Calu3 (cell line): ENCODE measurements around the gene PLEKHM2. TPM values are rescaled to one million over a fixed set of nuclear protein-coding genes. Genes with fewer than 3 reads are reported as not detected.

ENCODE experiments used
- BruUV-seq: library from RNA; stranded (reverse); fragments of 400-500 nt; replicated peaks from 2 replicates; lab custom pipeline; 2021; lab: Mats Ljungman, UMichigan
- CTCF ChIA-PET: fragments of 300-600 bp; sonication (Branson Sonifier 250); formaldehyde crosslinking; loops from one replicate; lab custom pipeline; 2022; ENCODE audit warnings: antibody characterized with exemption; lab: Charles Lee
- DNase-seq: peaks from one replicate; pipeline ENCODE4 v3.0.0; 2022
- H3K27ac Mint-ChIP-seq: one replicate; pipeline ENCODE4 v1.8.0; 2022; ENCODE audit warnings: mixed read lengths; ENCODE audit not compliant: unreplicated experiment
- H3K27me3 Mint-ChIP-seq: one replicate; pipeline ENCODE4 v1.8.0; 2022; ENCODE audit warnings: mixed read lengths; ENCODE audit not compliant: unreplicated experiment
- H3K36me3 Mint-ChIP-seq: one replicate; pipeline ENCODE4 v1.8.0; 2022; ENCODE audit warnings: mild to moderate bottlenecking, moderate library complexity, mixed read lengths; ENCODE audit not compliant: insufficient read depth, unreplicated experiment
- H3K4me1 Mint-ChIP-seq: one replicate; pipeline ENCODE4 v1.8.0; 2022; ENCODE audit warnings: mild to moderate bottlenecking, low read depth, mixed read lengths; ENCODE audit not compliant: unreplicated experiment
- H3K4me3 Mint-ChIP-seq: one replicate; pipeline ENCODE4 v1.8.0; 2022; ENCODE audit warnings: mild to moderate bottlenecking, low read depth, moderate library complexity, mixed read lengths; ENCODE audit not compliant: unreplicated experiment
- H3K9me3 Mint-ChIP-seq: one replicate; pipeline ENCODE4 v1.8.0; 2022; ENCODE audit warnings: low read depth, mixed read lengths; ENCODE audit not compliant: unreplicated experiment
- intact Hi-C: fragments of 100-400 bp; cut with micrococcal nuclease; formaldehyde crosslinking; loops from one replicate; pipeline ENCODE4 v1.10.0; 2022; ENCODE audit not compliant: unreplicated experiment
- total RNA-seq: library from RNA; stranded (reverse); gene quantifications from 2 replicates; pipeline ENCODE4 v1.2.3, GENCODE V29; 2022
- TF ChIP-seq, protein P1 (sequence below): fragments of 200-600 bp; IDR thresholded peaks from one replicate; pipeline ENCODE4 v1.8.0; 2022; ENCODE audit warnings: antibody characterized with exemption; ENCODE audit not compliant: unreplicated experiment

The PLEKHM2 gene
- total RNA-seq, 1 experiment from 2014 or later: 30.4 TPM

DNA sequence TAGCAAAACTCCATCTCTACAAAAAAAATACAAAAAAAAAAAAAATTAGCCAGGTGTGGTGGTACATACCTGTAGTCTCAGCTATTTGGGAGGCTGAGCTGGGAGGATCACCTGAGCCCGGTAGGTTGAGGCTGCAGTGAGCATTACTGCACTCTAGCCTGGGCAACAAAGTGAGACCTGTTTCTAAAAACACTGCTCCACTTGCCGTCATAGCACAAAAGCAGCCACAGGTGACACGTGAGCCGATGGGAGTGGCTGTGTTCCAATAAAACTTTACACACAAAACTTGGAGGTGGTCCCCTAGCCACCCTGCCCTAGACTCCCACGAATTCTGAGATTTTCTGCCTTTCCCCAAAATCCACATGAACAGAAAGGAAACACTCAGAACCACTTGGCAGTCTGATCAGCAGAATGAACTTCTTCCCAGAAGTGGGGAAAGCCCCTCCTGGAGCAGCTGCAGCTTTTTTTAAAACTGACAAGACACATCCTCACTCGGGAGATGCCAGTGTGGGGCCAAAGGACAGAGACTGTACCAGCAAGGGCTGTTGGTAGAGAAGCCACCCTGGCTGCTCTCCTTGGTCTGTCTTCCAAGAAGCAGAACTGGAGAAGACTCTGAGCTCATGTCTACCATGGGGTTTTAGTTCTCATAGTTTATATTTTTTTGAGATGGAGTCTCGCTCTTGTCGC is 23.3 kb downstream of the PLEKHM2 start:
- intact Hi-C loops: no loop called here
- no peaks in the 10 kb centered on the region for H3K36me3 Mint-ChIP-seq
- H3K9me3 Mint-ChIP-seq: no peaks in the 10 kb centered on the region
- no peak overlapping the region for H3K27ac Mint-ChIP-seq
- no peak for DNase-seq
- H3K4me1 Mint-ChIP-seq: peaks cover 11% of the 10 kb centered on the region
- H3K27me3 Mint-ChIP-seq: no peaks in the 10 kb centered on the region
- TF ChIP-seq, protein P1, sequence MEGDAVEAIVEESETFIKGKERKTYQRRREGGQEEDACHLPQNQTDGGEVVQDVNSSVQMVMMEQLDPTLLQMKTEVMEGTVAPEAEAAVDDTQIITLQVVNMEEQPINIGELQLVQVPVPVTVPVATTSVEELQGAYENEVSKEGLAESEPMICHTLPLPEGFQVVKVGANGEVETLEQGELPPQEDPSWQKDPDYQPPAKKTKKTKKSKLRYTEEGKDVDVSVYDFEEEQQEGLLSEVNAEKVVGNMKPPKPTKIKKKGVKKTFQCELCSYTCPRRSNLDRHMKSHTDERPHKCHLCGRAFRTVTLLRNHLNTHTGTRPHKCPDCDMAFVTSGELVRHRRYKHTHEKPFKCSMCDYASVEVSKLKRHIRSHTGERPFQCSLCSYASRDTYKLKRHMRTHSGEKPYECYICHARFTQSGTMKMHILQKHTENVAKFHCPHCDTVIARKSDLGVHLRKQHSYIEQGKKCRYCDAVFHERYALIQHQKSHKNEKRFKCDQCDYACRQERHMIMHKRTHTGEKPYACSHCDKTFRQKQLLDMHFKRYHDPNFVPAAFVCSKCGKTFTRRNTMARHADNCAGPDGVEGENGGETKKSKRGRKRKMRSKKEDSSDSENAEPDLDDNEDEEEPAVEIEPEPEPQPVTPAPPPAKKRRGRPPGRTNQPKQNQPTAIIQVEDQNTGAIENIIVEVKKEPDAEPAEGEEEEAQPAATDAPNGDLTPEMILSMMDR: no peak
- no peak overlapping the region for H3K4me3 Mint-ChIP-seq
- no TSS peak for BruUV-seq
- CTCF ChIA-PET: interaction anchor here (0.7 kb wide), 1 partner anchor 519 kb away, joined by 3 read pairs; no protein-coding TSS in a partner anchor

GRCh38 chr1:15708486-15709137 is 24.5 kb downstream of the PLEKHM2 start:
- H3K4me1 Mint-ChIP-seq: peaks cover 3% of the 10 kb centered on the region

DNA sequence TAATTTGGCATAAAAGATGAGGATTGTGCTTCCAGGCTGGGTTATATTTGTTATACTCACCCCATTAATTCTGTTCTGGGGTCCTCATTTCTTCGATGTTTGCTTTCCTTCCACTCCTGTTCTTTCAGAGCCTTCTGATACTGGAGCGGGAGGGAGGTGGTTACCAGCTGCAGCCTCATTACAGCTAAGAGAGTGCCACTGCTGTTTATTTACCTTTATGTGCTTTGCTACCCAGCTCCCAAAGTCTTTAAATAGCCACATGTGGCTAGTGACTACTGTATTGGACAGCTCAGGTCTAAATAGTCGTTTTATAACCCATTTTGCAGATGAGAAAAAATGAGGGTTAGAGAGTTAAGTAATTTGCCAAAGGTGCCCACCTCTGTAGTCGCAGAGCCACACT is 25.1 kb downstream of the PLEKHM2 start:
- H3K9me3 Mint-ChIP-seq: no peaks in the 10 kb centered on the region
- H3K27me3 Mint-ChIP-seq: no peaks in the 10 kb centered on the region
- no peaks in the 10 kb centered on the region for H3K4me1 Mint-ChIP-seq
- no TSS peak for BruUV-seq
- H3K27ac Mint-ChIP-seq: no peak overlapping the region
- intact Hi-C loops: no loop called here
- CTCF ChIA-PET: no interaction called here
- H3K4me3 Mint-ChIP-seq: no peak overlapping the region
- TF ChIP-seq, protein P1: no peak
- no peak for DNase-seq
- no peaks in the 10 kb centered on the region for H3K36me3 Mint-ChIP-seq

More at GRCh38 chr1:15708486-15709137, 24.5 kb downstream of the PLEKHM2 start:
- Mint-ChIP-seq H3K27ac (no peak overlapping the region), H3K9me3 (no peaks in the 10 kb centered on the region), H3K27me3 (no peaks in the 10 kb centered on the region), H3K36me3 (no peaks in the 10 kb centered on the region), H3K4me3 (no peak overlapping the region)
- TF ChIP-seq, protein P1: no peak
- no TSS peak for BruUV-seq
- intact Hi-C loops: no loop called here
- CTCF ChIA-PET: no interaction called here
- DNase-seq: no peak

DNA sequence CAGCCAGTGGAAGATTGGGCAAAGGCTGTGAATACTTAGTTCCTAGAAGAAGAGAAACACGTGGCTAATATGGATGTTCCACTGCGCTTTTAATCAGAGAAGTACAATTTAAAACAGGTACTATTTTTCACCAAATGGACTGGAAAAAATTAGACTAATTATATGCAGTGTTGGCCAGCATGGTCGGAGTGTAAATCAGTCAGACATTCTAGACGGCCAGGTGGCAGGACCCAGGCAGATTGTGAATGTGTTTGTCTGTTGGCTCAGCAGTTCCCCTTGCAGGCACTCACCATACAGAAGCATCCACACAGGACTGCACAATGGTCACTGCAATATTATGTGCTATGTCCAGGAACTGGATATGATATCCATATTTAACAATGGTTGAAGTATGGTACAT is 28.0 kb downstream of the PLEKHM2 start:
- Mint-ChIP-seq H3K4me1 (no peaks in the 10 kb centered on the region), H3K36me3 (no peaks in the 10 kb centered on the region), H3K27ac (no peak overlapping the region), H3K27me3 (no peaks in the 10 kb centered on the region), H3K4me3 (no peak overlapping the region), H3K9me3 (no peaks in the 10 kb centered on the region)
- no peak for DNase-seq
- TF ChIP-seq, protein P1: no peak
- no TSS peak for BruUV-seq
- intact Hi-C loops: no loop called here
- CTCF ChIA-PET: no interaction called here
